Measurements from ENCODE around the gene ZBTB7C.
A peak's percentile ranks its signal among the peaks of the same experiment; 100 is the strongest.

ZBTB7C gene

GRCh38 chr18:48303883-48304282 lies 105.3 kb downstream of the ZBTB7C start:
- peaks cover 15% of the 10 kb centered on the region for H3K4me1 ChIP-seq
- no peak overlapping the region for H3K4me2 ChIP-seq (ENCODE audit: low read length)
- no peak for TF ChIP-seq CTCF (IDR thresholded peaks at IDR 0.05)
- H3K27me3 ChIP-seq (ENCODE audit: control insufficient read depth, insufficient read depth, low read length) = no peaks in the 10 kb centered on the region
- H2AFZ ChIP-seq = no peak overlapping the region
- H3K9me3 ChIP-seq (ENCODE audit: control insufficient read depth, low read length) = no peaks in the 10 kb centered on the region
- no peak overlapping the region for H3K4me3 ChIP-seq (ENCODE audit: low read depth, low read length)
- no peaks in the 10 kb centered on the region for H3K79me2 ChIP-seq
- no peaks in the 10 kb centered on the region for H3K36me3 ChIP-seq (ENCODE audit: control insufficient read depth, insufficient read depth, low read length)
- no peak overlapping the region for H3K27ac ChIP-seq
- H3K9ac ChIP-seq = no peak overlapping the region

- Histone ChIP-seq H3K4me3 (ENCODE audit: low read depth, low read length) (no peak overlapping the region), H3K36me3 (ENCODE audit: control insufficient read depth, insufficient read depth, low read length) (no peaks in the 10 kb centered on the region), H3K4me2 (ENCODE audit: low read length) (no peak overlapping the region), H3K27ac (no peak overlapping the region), H3K9ac (no peak overlapping the region), H2AFZ (no peak overlapping the region), H3K27me3 (ENCODE audit: control insufficient read depth, insufficient read depth, low read length) (no peaks in the 10 kb centered on the region), H3K4me1 (peaks cover 6% of the 10 kb centered on the region), H3K9me3 (ENCODE audit: control insufficient read depth, low read length) (no peaks in the 10 kb centered on the region), H3K79me2 (no peaks in the 10 kb centered on the region)
- no peak for TF ChIP-seq CTCF (IDR thresholded peaks at IDR 0.05)
Observed at GRCh38 chr18:48302736-48303135, 106.4 kb downstream of the ZBTB7C start.

- no peak overlapping the region for H3K4me3 ChIP-seq (ENCODE audit: low read depth, low read length)
- no peaks in the 10 kb centered on the region for H3K9me3 ChIP-seq (ENCODE audit: control insufficient read depth, low read length)
- peak overlapping the region; percentile 76 for H2AFZ ChIP-seq
- H3K79me2 ChIP-seq = no peaks in the 10 kb centered on the region
- H3K4me2 ChIP-seq (ENCODE audit: low read length) = no peak overlapping the region
- H3K4me1 ChIP-seq = peaks cover 6% of the 10 kb centered on the region
- H3K27ac ChIP-seq = no peak overlapping the region
- no peaks in the 10 kb centered on the region for H3K27me3 ChIP-seq (ENCODE audit: control insufficient read depth, insufficient read depth, low read length)
- no peak for TF ChIP-seq CTCF (IDR thresholded peaks at IDR 0.05)
- no peaks in the 10 kb centered on the region for H3K36me3 ChIP-seq (ENCODE audit: control insufficient read depth, insufficient read depth, low read length)
- no peak overlapping the region for H3K9ac ChIP-seq
Observed at GRCh38 chr18:48300463-48300961, 108.7 kb downstream of the ZBTB7C start.

- H3K79me2 ChIP-seq = no peaks in the 10 kb centered on the region
- TF ChIP-seq CTCF (IDR thresholded peaks at IDR 0.05) = no peak
- H3K4me1 ChIP-seq = peaks cover 6% of the 10 kb centered on the region
- H2AFZ ChIP-seq = no peak overlapping the region
- no peak overlapping the region for H3K9ac ChIP-seq
- H3K36me3 ChIP-seq (ENCODE audit: control insufficient read depth, insufficient read depth, low read length) = no peaks in the 10 kb centered on the region
- no peak overlapping the region for H3K4me2 ChIP-seq (ENCODE audit: low read length)
- H3K4me3 ChIP-seq (ENCODE audit: low read depth, low read length) = no peak overlapping the region
- H3K9me3 ChIP-seq (ENCODE audit: control insufficient read depth, low read length) = no peaks in the 10 kb centered on the region
- no peaks in the 10 kb centered on the region for H3K27me3 ChIP-seq (ENCODE audit: control insufficient read depth, insufficient read depth, low read length)
- H3K27ac ChIP-seq = no peak overlapping the region
Observed at GRCh38 chr18:48297139-48297538, 112.0 kb downstream of the ZBTB7C start.

- H3K4me3 ChIP-seq (ENCODE audit: low read depth, low read length) = no peak overlapping the region
- H2AFZ ChIP-seq = no peak overlapping the region
- no peaks in the 10 kb centered on the region for H3K79me2 ChIP-seq
- no peak for TF ChIP-seq CTCF (IDR thresholded peaks at IDR 0.05)
- no peaks in the 10 kb centered on the region for H3K36me3 ChIP-seq (ENCODE audit: control insufficient read depth, insufficient read depth, low read length)
- H3K9me3 ChIP-seq (ENCODE audit: control insufficient read depth, low read length) = no peaks in the 10 kb centered on the region
- H3K4me2 ChIP-seq (ENCODE audit: low read length) = no peak overlapping the region
- H3K9ac ChIP-seq = no peak overlapping the region
- H3K27me3 ChIP-seq (ENCODE audit: control insufficient read depth, insufficient read depth, low read length) = no peaks in the 10 kb centered on the region
- no peak overlapping the region for H3K27ac ChIP-seq
- H3K4me1 ChIP-seq = peaks cover 6% of the 10 kb centered on the region
Observed at GRCh38 chr18:48296581-48296980, 112.6 kb downstream of the ZBTB7C start.
